Measurements from ENCODE around the gene PRPF4.
"Not testable (repeated sequence)": the region's sequence is repeated elsewhere in the genome, so short reads cannot be mapped to it uniquely, and the experiment has no call there.

The PRPF4 gene

GRCh38 chr9:113275157-113276131 lies at the start of gene PRPF4, which contains the start of gene CDC26:
PRPF4 (plus strand) TSS chr9:113275658; CDS start chr9:113275744, 86 bp downstream.
CDC26 (minus strand) TSS chr9:113275572; CDS start chr9:113272507, 3,065 bp downstream.
- H3K27ac Mint-ChIP-seq = no peak within 1 kb of the TSS
- no peaks in the 10 kb centered on the region for H3K27me3 Mint-ChIP-seq
- H3K4me3 Mint-ChIP-seq = no peak within 1 kb of the TSS
- intact Hi-C loops (cut with micrococcal nuclease) = loop anchor here (1.0 to 10.0 kb wide), 7 partner anchors 55 to 382 kb away; partner anchors contain the start of genes ALAD, SLC31A2 and WDR31
- H3K4me1 Mint-ChIP-seq (ENCODE audit: low read depth) = peaks cover 9% of the 10 kb centered on the region
- H3K36me3 Mint-ChIP-seq (ENCODE audit: low read depth) = peaks cover 51% of the 10 kb centered on the region
- no peaks in the 10 kb centered on the region for H3K9me3 Mint-ChIP-seq

GRCh38 chr9:113227436-113227835 lies 48.0 kb upstream of the PRPF4 start:
- H3K9me3 Mint-ChIP-seq = no peaks in the 10 kb centered on the region
- no peaks in the 10 kb centered on the region for H3K27me3 Mint-ChIP-seq
- intact Hi-C loops (cut with micrococcal nuclease) = no loop called here
- peaks cover 14% of the 10 kb centered on the region for H3K36me3 Mint-ChIP-seq (ENCODE audit: low read depth)
- no peak overlapping the region for H3K4me3 Mint-ChIP-seq
- H3K4me1 Mint-ChIP-seq (ENCODE audit: low read depth) = peaks cover 32% of the 10 kb centered on the region
- H3K27ac Mint-ChIP-seq = peak overlapping the region; percentile 55

GRCh38 chr9:113228130-113228665 lies 47.3 kb upstream of the PRPF4 start:
- Mint-ChIP-seq H3K9me3 (no peaks in the 10 kb centered on the region), H3K27me3 (no peaks in the 10 kb centered on the region), H3K27ac (no peak overlapping the region), H3K36me3 (ENCODE audit: low read depth) (peaks cover 14% of the 10 kb centered on the region), H3K4me1 (ENCODE audit: low read depth) (peaks cover 32% of the 10 kb centered on the region), H3K4me3 (no peak overlapping the region)
- intact Hi-C loops (cut with micrococcal nuclease) = no loop called here

GRCh38 chr9:113231701-113232100 lies 43.8 kb upstream of the PRPF4 start:
- H3K4me3 Mint-ChIP-seq = no peak overlapping the region
- peak overlapping the region; percentile 88 for H3K27ac Mint-ChIP-seq
- intact Hi-C loops (cut with micrococcal nuclease) = loop anchor here (1.0 kb wide), 1 partner anchor 9 kb away; no protein-coding TSS in a partner anchor
- no peaks in the 10 kb centered on the region for H3K27me3 Mint-ChIP-seq
- H3K9me3 Mint-ChIP-seq = no peaks in the 10 kb centered on the region
- no peaks in the 10 kb centered on the region for H3K36me3 Mint-ChIP-seq (ENCODE audit: low read depth)
- H3K4me1 Mint-ChIP-seq (ENCODE audit: low read depth) = peaks cover 46% of the 10 kb centered on the region

- H3K27ac Mint-ChIP-seq = peak overlapping the region; percentile 40
- intact Hi-C loops (cut with micrococcal nuclease); H3K27me3 Mint-ChIP-seq; H3K36me3 Mint-ChIP-seq (ENCODE audit: low read depth); H3K4me3 Mint-ChIP-seq; H3K9me3 Mint-ChIP-seq: not testable (repeated sequence)
- H3K4me1 Mint-ChIP-seq (ENCODE audit: low read depth) = peaks cover 44% of the 10 kb centered on the region
Measured at GRCh38 chr9:113235701-113236255, 39.7 kb upstream of the PRPF4 start.

GRCh38 chr9:113237026-113237425 lies 38.4 kb upstream of the PRPF4 start:
- peaks cover 41% of the 10 kb centered on the region for H3K4me1 Mint-ChIP-seq (ENCODE audit: low read depth)
- intact Hi-C loops (cut with micrococcal nuclease) = no loop called here
- no peak overlapping the region for H3K27ac Mint-ChIP-seq
- H3K27me3 Mint-ChIP-seq = no peaks in the 10 kb centered on the region
- no peaks in the 10 kb centered on the region for H3K9me3 Mint-ChIP-seq
- no peak overlapping the region for H3K4me3 Mint-ChIP-seq
- no peaks in the 10 kb centered on the region for H3K36me3 Mint-ChIP-seq (ENCODE audit: low read depth)

GRCh38 chr9:113238202-113238858 lies 37.1 kb upstream of the PRPF4 start:
- Mint-ChIP-seq H3K27ac (no peak overlapping the region), H3K36me3 (ENCODE audit: low read depth) (no peaks in the 10 kb centered on the region), H3K4me1 (ENCODE audit: low read depth) (peaks cover 31% of the 10 kb centered on the region), H3K27me3 (no peaks in the 10 kb centered on the region), H3K9me3 (no peaks in the 10 kb centered on the region), H3K4me3 (no peak overlapping the region)
- intact Hi-C loops (cut with micrococcal nuclease) = no loop called here

- peaks cover 27% of the 10 kb centered on the region for H3K4me1 Mint-ChIP-seq (ENCODE audit: low read depth)
- H3K4me3 Mint-ChIP-seq = no peak overlapping the region
- H3K27ac Mint-ChIP-seq = no peak overlapping the region
- intact Hi-C loops (cut with micrococcal nuclease) = no loop called here
- H3K9me3 Mint-ChIP-seq = no peaks in the 10 kb centered on the region
- H3K27me3 Mint-ChIP-seq = no peaks in the 10 kb centered on the region
- H3K36me3 Mint-ChIP-seq (ENCODE audit: low read depth) = no peaks in the 10 kb centered on the region
Measured at GRCh38 chr9:113238859-113239232, 36.6 kb upstream of the PRPF4 start.

- Mint-ChIP-seq H3K4me1 (ENCODE audit: low read depth) (peaks cover 16% of the 10 kb centered on the region), H3K4me3 (no peak overlapping the region), H3K27me3 (no peaks in the 10 kb centered on the region), H3K36me3 (ENCODE audit: low read depth) (peaks cover 8% of the 10 kb centered on the region), H3K27ac (no peak overlapping the region), H3K9me3 (no peaks in the 10 kb centered on the region)
- intact Hi-C loops (cut with micrococcal nuclease) = no loop called here
Measured at GRCh38 chr9:113241161-113241560, 34.3 kb upstream of the PRPF4 start.

- no peaks in the 10 kb centered on the region for H3K27me3 Mint-ChIP-seq
- H3K9me3 Mint-ChIP-seq = no peaks in the 10 kb centered on the region
- no peak overlapping the region for H3K4me3 Mint-ChIP-seq
- H3K4me1 Mint-ChIP-seq (ENCODE audit: low read depth) = peaks cover 17% of the 10 kb centered on the region
- no peak overlapping the region for H3K27ac Mint-ChIP-seq
- peaks cover 14% of the 10 kb centered on the region for H3K36me3 Mint-ChIP-seq (ENCODE audit: low read depth)
- intact Hi-C loops (cut with micrococcal nuclease) = no loop called here
Measured at GRCh38 chr9:113244556-113244955, 30.9 kb upstream of the PRPF4 start.

- peaks cover 14% of the 10 kb centered on the region for H3K36me3 Mint-ChIP-seq (ENCODE audit: low read depth)
- H3K27ac Mint-ChIP-seq = no peak overlapping the region
- intact Hi-C loops (cut with micrococcal nuclease) = no loop called here
- no peaks in the 10 kb centered on the region for H3K9me3 Mint-ChIP-seq
- no peak overlapping the region for H3K4me3 Mint-ChIP-seq
- no peaks in the 10 kb centered on the region for H3K27me3 Mint-ChIP-seq
- peaks cover 12% of the 10 kb centered on the region for H3K4me1 Mint-ChIP-seq (ENCODE audit: low read depth)
Measured at GRCh38 chr9:113245894-113246293, 29.6 kb upstream of the PRPF4 start.

GRCh38 chr9:113246928-113247327 lies 28.5 kb upstream of the PRPF4 start:
- intact Hi-C loops (cut with micrococcal nuclease) = no loop called here
- Mint-ChIP-seq H3K9me3 (no peaks in the 10 kb centered on the region), H3K27me3 (no peaks in the 10 kb centered on the region), H3K36me3 (ENCODE audit: low read depth) (peaks cover 14% of the 10 kb centered on the region), H3K4me3 (no peak overlapping the region), H3K27ac (no peak overlapping the region), H3K4me1 (ENCODE audit: low read depth) (peaks cover 12% of the 10 kb centered on the region)

GRCh38 chr9:113247640-113248039 lies 27.8 kb upstream of the PRPF4 start:
- no peak overlapping the region for H3K4me3 Mint-ChIP-seq
- no peak overlapping the region for H3K27ac Mint-ChIP-seq
- no peaks in the 10 kb centered on the region for H3K9me3 Mint-ChIP-seq
- peaks cover 14% of the 10 kb centered on the region for H3K36me3 Mint-ChIP-seq (ENCODE audit: low read depth)
- intact Hi-C loops (cut with micrococcal nuclease) = no loop called here
- no peaks in the 10 kb centered on the region for H3K27me3 Mint-ChIP-seq
- H3K4me1 Mint-ChIP-seq (ENCODE audit: low read depth) = peaks cover 12% of the 10 kb centered on the region

- intact Hi-C loops (cut with micrococcal nuclease) = not testable (repeated sequence)
- H3K36me3 Mint-ChIP-seq (ENCODE audit: low read depth) = peaks cover 14% of the 10 kb centered on the region
Measured at GRCh38 chr9:113249661-113250060, 25.8 kb upstream of the PRPF4 start.

More at GRCh38 chr9:113249661-113250060, 25.8 kb upstream of the PRPF4 start:
- H3K27ac Mint-ChIP-seq, H3K9me3 Mint-ChIP-seq, H3K4me3 Mint-ChIP-seq, H3K27me3 Mint-ChIP-seq: not testable (repeated sequence)
- H3K4me1 Mint-ChIP-seq (ENCODE audit: low read depth) = peaks cover 12% of the 10 kb centered on the region

Measured in dendritic cell treated with granulocyte-macrophage colony-stimulating factor and Interleukin-4, amounts not matched to agents 40 ng/mL and 50 ng/mL, for 4 days (primary cell).